ENCODE measurements around the gene CTRB2.

Gene CTRB2

DNA sequence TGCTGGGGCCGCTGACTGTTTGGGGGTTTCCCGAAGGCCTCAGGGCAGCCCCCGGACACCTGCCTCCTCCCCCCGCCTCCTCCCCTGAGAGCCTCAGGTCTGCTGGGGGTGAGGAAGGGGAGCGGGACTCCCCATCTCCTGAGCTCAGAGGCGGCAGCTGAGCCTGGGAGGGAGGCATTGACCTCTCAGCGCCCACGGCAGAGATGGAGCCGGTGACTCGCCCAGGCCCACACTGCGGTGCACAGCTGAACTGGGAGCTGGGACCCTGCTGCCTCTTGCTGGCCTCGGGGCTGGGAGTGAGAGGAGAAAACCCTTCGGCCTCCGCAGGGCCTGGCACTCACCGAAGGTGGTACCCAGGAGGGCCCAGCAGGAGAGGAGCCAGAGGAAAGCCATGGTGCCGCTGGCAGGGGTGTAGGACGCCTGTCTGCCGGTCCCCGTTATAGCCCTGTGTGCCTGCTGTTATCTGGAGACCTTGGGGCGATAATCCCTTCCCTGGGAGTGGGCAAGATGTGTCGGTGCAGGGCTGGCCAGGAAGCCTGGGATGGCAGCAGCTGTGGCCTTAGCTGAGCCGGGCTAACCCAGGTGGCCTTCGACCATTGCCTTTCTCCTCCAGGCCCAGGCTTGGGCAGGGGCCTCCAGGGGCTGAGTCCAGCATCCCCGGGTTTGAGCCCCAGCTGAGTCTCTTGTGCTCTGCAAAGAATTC lies at the start of gene CTRB2:
TSS of gene CTRB2 (minus strand) at position 413 of the 703 bp plus-strand sequence. CDS start at position 393, 20 bp downstream.
- H3K27ac ChIP-seq, result no peak within 1 kb of the TSS
- TF ChIP-seq ZFX (IDR thresholded peaks at IDR 0.05), result no peak
- TF ChIP-seq, protein P1, sequence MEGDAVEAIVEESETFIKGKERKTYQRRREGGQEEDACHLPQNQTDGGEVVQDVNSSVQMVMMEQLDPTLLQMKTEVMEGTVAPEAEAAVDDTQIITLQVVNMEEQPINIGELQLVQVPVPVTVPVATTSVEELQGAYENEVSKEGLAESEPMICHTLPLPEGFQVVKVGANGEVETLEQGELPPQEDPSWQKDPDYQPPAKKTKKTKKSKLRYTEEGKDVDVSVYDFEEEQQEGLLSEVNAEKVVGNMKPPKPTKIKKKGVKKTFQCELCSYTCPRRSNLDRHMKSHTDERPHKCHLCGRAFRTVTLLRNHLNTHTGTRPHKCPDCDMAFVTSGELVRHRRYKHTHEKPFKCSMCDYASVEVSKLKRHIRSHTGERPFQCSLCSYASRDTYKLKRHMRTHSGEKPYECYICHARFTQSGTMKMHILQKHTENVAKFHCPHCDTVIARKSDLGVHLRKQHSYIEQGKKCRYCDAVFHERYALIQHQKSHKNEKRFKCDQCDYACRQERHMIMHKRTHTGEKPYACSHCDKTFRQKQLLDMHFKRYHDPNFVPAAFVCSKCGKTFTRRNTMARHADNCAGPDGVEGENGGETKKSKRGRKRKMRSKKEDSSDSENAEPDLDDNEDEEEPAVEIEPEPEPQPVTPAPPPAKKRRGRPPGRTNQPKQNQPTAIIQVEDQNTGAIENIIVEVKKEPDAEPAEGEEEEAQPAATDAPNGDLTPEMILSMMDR (conservative IDR thresholded peaks at IDR 0.05), result no peak

DNA sequence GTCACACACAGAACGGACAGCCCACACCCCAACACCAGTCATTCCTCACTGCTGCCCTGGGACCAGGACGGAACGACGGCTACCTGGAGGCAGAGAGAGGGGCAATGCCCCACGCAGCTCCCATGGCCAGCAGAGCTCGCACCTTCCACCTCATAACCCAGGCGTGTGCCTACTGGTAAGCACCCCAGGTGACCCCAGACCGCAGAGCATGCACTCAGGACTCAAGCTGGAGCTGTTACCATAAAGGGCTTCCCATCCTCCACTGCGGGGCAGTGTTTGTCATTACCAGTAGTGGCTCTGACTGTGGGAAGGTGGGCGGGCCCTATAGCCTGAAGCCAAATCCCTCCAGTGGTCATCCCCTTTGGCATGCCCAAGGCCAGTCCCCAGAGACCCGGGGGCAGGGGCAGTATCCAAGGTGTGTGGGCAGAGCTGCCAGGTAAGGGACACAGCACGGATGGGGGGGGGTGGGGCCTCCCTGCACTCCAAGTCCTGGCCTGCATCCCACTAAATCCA lies 49.2 kb upstream of the CTRB2 start:
- H3K27ac ChIP-seq, result no peak overlapping the region
- TF ChIP-seq ZFX (IDR thresholded peaks at IDR 0.05), result no peak
- TF ChIP-seq, protein P1 (conservative IDR thresholded peaks at IDR 0.05), result no peak

DNA sequence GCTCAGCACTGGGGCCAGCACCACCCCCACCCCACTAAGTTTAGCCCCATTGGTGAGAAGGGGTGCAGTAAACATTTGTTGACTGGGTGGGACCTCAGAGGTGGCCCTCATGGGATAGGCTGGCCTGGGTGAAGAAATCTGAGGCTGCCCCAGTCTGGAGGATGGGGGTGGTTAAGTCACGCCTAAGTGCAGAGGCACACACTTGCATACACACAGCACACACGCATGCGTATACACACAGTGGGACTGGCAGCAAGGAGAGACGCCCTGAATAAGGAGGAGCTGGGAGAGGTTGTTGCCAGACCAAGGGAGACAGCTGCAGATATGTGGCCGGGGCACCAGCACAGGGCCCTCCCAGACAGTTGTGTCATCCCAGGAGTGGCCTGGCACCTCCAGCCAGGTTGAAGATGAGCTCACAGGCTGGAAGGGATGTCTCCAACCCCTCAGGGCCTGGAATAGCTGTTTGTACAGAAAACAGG lies 47.4 kb upstream of the CTRB2 start:
- peak overlapping the region; percentile 98; the same call in 1 of the 2 replicates for H3K27ac ChIP-seq
- TF ChIP-seq, protein P1 (conservative IDR thresholded peaks at IDR 0.05), result no peak
- TF ChIP-seq ZFX (IDR thresholded peaks at IDR 0.05), result no peak

DNA sequence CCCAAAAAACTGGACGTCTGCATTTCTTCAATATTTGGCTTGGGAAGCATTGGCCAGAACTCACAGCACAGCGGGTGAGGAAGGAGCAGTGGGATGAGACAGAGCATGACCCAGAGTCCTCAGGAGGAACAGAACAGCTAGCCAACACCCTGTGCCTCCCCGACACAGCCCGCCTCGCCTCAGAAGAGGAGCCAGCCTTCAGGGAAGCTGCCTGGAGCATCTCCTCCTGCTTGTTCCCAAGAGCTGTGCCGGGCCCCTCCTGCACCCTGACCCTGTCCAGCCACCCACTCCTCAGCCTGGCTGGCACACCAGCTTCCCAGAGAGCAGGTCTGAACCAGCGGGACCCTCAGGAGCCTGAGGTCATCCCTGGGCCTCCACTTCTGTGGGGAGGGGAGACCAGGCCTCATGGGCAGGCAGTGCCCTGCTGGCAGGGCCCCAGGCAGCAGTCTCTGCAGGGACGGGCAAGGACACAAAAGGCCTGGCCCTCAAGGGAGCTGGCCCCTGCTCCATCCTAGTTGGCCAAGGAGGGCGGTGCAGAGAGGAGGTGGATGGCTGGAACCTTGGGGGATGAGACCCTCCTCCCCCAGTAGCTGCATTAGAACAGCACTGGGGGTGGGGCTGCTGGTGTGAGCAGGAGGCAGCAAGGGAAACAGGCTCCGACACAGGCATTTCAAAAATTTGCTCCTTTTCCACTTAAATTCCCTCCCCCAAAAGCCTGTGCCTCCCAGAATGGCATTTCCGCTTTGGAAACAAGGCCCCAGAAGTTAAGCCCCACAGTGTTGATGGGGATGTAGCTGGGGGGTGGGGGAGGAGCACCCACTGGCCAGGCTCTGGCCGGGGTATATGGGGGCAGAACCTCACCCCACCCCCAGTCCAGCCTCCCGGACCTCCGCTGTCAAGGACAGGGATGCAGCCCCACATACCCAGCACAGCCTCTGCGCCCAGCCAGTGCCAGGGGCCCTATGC lies 46.3 kb upstream of the CTRB2 start:
- H3K27ac ChIP-seq, result peak overlapping the region; percentile 98
- TF ChIP-seq ZFX (IDR thresholded peaks at IDR 0.05), result no peak
- TF ChIP-seq, protein P1 (conservative IDR thresholded peaks at IDR 0.05), result no peak

DNA sequence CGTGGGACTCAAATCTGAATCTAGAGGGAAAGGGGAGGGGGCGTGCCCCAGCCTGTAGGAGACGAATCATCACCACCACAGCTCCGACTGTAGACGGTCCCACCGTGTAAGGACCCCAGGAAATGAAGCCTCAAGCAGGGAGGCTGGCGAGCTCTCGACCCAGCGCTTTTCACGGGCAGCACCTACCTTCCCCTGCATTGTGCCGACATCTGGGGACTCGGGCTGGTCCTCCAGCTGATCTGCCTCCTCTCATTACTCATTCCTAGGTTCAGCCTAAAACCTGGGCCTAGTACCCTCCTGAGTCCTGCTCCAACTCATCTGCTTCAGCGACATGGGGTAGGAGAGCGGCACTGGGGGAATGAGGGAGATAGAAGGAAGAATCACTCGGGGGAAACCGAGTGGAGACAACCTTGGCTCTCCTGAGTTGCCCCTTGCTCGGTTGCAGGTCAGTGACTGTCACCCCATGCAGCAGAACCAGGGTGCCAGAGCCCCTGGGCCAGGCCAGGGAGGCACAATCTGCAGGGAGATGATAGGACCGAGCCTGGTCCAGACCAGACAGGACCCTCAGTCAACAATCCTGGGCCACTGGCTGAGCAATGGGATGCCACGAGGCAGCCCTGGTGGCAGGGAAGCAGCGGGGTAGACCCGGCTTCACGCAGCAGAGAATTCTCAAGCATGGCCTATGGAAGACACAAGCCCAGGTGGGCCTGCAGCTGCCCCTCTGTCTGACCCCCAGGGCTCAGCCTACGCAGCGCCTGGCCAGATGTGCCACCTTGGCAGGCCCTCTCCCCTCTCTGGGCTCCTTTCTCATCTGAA lies 45.3 kb upstream of the CTRB2 start:
- H3K27ac ChIP-seq, result peak overlapping the region; percentile 98
- TF ChIP-seq, protein P1 (conservative IDR thresholded peaks at IDR 0.05), result no peak
- no peak for TF ChIP-seq ZFX (IDR thresholded peaks at IDR 0.05)

DNA sequence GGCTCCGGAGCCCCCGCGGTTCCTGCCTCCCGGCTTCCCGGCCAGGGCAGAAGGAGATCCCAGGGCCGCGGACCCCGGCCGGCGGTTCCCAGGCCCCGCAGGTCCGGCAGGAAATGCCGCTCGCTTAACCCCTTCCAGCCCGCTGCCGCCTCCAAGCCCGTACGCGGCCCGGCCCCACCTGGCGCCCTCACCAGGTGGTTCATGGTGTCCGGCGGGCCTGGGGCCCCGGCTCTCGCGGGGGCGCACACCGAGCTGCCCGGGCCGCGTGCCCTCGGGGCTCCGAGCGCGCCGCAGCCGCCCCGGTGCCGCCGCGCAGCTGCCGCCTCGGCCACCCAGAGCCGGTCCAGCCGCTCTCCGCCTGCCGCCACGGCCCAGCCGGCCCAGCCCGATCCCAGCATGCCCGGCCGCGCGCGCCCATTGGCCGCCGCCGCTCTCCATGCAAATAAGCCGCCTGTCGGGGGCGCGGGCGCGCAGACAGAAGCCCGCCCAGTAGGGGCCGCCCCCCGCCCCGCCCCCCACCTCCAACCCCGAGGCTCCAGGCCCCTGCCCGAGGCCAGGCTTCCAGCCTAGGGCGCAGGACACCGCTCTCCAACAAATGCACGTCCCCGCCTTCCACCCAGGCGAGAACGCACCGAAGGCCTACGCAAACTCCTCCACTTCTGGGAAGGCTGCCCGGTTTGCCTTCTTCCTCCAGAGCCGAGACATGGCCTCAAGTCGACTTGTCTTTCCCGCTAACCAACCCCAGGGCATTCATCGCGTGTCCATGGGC lies 44.5 kb upstream of the CTRB2 start, which contains the start of gene BCAR1:
TSS of gene BCAR1 (minus strand) at position 345 of the 769 bp plus-strand sequence. CDS start at position 203, 142 bp downstream.
- TF ChIP-seq, protein P1 (conservative IDR thresholded peaks at IDR 0.05), result no peak
- peak; percentile 84; the same call in 1 of the 2 replicates for TF ChIP-seq ZFX (IDR thresholded peaks at IDR 0.05)
- peak within 1 kb of the TSS; percentile 98 for H3K27ac ChIP-seq

Measured in C4-2B (cell line).